GM21786 (cell line): ENCODE measurements around the gene PPFIBP1.
A peak's percentile ranks its signal among the peaks of the same experiment; 100 is the strongest.
"Not testable (repeated sequence)": the region's sequence is repeated elsewhere in the genome, so short reads cannot be mapped to it uniquely, and the experiment has no call there.

Experiments used
- ATAC-seq: cut with Tn5 transposase; IDR thresholded peaks from one replicate; pipeline ENCODE4 v1.9.1; 2021; ENCODE audit not compliant: unreplicated experiment

PPFIBP1 gene

GRCh38 chr12:27622436-27623195 is 98.6 kb downstream of the PPFIBP1 start:
- ATAC-seq = no peak

GRCh38 chr12:27623645-27624044 is 99.6 kb downstream of the PPFIBP1 start:
- ATAC-seq = no peak

GRCh38 chr12:27624586-27624985 is 100.6 kb downstream of the PPFIBP1 start:
- no peak for ATAC-seq

- ATAC-seq = peak; percentile 78
Observed at GRCh38 chr12:27627123-27627852, 103.3 kb downstream of the PPFIBP1 start.

GRCh38 chr12:27627853-27628469 is 104.0 kb downstream of the PPFIBP1 start:
- not testable (repeated sequence) for ATAC-seq

GRCh38 chr12:27630219-27630618 is 106.2 kb downstream of the PPFIBP1 start:
- ATAC-seq = not testable (repeated sequence)

- no peak for ATAC-seq
Observed at GRCh38 chr12:27631365-27631764, 107.4 kb downstream of the PPFIBP1 start.

- ATAC-seq = no peak
Observed at GRCh38 chr12:27631813-27632491, 107.9 kb downstream of the PPFIBP1 start.

GRCh38 chr12:27635349-27635972 is 111.5 kb downstream of the PPFIBP1 start:
- no peak for ATAC-seq

- not testable (repeated sequence) for ATAC-seq
Observed at GRCh38 chr12:27636569-27636968, 112.6 kb downstream of the PPFIBP1 start.

GRCh38 chr12:27637524-27637923 is 113.5 kb downstream of the PPFIBP1 start:
- ATAC-seq = no peak

- no peak for ATAC-seq
Observed at GRCh38 chr12:27639265-27639664, 115.3 kb downstream of the PPFIBP1 start.

- ATAC-seq = not testable (repeated sequence)
Observed at GRCh38 chr12:27640566-27641200, 116.7 kb downstream of the PPFIBP1 start.

GRCh38 chr12:27642361-27642760 is 118.4 kb downstream of the PPFIBP1 start:
- not testable (repeated sequence) for ATAC-seq

GRCh38 chr12:27642892-27643291 is 118.9 kb downstream of the PPFIBP1 start:
- not testable (repeated sequence) for ATAC-seq

GRCh38 chr12:27644158-27644845 is 120.3 kb downstream of the PPFIBP1 start:
- no peak for ATAC-seq

- ATAC-seq = no peak
Observed at GRCh38 chr12:27645671-27646070, 121.7 kb downstream of the PPFIBP1 start.

GRCh38 chr12:27646149-27646548 is 122.1 kb downstream of the PPFIBP1 start:
- ATAC-seq = no peak

- no peak for ATAC-seq
Observed at GRCh38 chr12:27650011-27650410, 126.0 kb downstream of the PPFIBP1 start.

- ATAC-seq = no peak
Observed at GRCh38 chr12:27651201-27651600, 127.2 kb downstream of the PPFIBP1 start.
